Thyroid gland (tissue), 4 donors: ENCODE data around the gene ARHGAP24. TPM values are rescaled to one million over a fixed set of nuclear protein-coding genes. Genes with fewer than 3 reads are reported as not detected.
A peak's percentile ranks its signal among the peaks of the same experiment; 100 is the strongest.

Experiments used
- DNase-seq, 2 donors: peaks; one replicate each; pipeline ENCODE4 v3.0.0-alpha.2; 2019
- H3K27ac ChIP-seq, 3 donors: fragments of 200-600 bp; sonication (generic); 1 replicate in 2 of 3; 2 replicates in 1 of 3; pipeline ENCODE4 v1.5.1; 2016 to 2019; ENCODE audit warnings: mild to moderate bottlenecking in 1 of 3, moderate library complexity in 1 of 3
- H3K27me3 ChIP-seq: fragments of 200-600 bp; sonication (generic); one replicate; pipeline ENCODE4 v1.5.1; 2019
- H3K36me3 ChIP-seq, 2 donors: fragments of 200-600 bp; sonication (generic); one replicate each; pipeline ENCODE4 v1.5.1; 2016 to 2019
- H3K4me1 ChIP-seq, 2 donors: fragments of 200-600 bp; sonication (generic); one replicate each; pipeline ENCODE4 v1.5.1; 2017 to 2019
- H3K4me3 ChIP-seq, 3 donors: fragments of 200-600 bp; sonication (generic); replicated peaks in 1 of 3; 1 replicate in 2 of 3; 2 replicates in 1 of 3; pipeline ENCODE4 v1.5.1; 2016; ENCODE audit warnings: mild to moderate bottlenecking in 1 of 3
- H3K9me3 ChIP-seq: fragments of 200-600 bp; sonication (generic); one replicate; pipeline ENCODE4 v1.5.1; 2017
- POLR2A ChIP-seq, 2 donors: fragments of 450-650 bp; IDR thresholded peaks; one replicate each; pipeline ENCODE4 v1.6.1; 2017; ENCODE audit warnings: antibody characterized with exemption in 2 of 2, mild to moderate bottlenecking in 2 of 2, moderate library complexity in 1 of 2
- WGBS, 2 donors: methylation state at CpG; one replicate each; pipeline ENCODE4 v1.1.5; 2017; 5-methylcytosine and 5-hydroxymethylcytosine counted together
- intact Hi-C: fragments of 100-400 bp; cut with DNase I; formaldehyde crosslinking; loops from one replicate; pipeline ENCODE4 v1.15.1; 2023
- total RNA-seq, 4 donors: library from RNA; depleted of rRNA; stranded (reverse); fragments of >200 nt; gene quantifications; one replicate each; pipeline ENCODE4 v1.2.3, GENCODE V29; 2016
- TF ChIP-seq, protein P1 (sequence below), 6 experiments: fragments of 200-600 bp in 3 of 6; fragments of 450-650 bp in 3 of 6; sonication (generic) in 3 of 6; IDR thresholded peaks; one replicate each; pipeline ENCODE4 v1.5.1; 2016 to 2019; ENCODE audit warnings: antibody characterized with exemption in 6 of 6, mild to moderate bottlenecking in 2 of 6, inconsistent platforms in 1 of 6, moderate library complexity in 1 of 6

ARHGAP24 gene
- total RNA-seq, 4 donors from 2014 or later, result 20.8 to 70.3 (median 52.4) TPM

DNA sequence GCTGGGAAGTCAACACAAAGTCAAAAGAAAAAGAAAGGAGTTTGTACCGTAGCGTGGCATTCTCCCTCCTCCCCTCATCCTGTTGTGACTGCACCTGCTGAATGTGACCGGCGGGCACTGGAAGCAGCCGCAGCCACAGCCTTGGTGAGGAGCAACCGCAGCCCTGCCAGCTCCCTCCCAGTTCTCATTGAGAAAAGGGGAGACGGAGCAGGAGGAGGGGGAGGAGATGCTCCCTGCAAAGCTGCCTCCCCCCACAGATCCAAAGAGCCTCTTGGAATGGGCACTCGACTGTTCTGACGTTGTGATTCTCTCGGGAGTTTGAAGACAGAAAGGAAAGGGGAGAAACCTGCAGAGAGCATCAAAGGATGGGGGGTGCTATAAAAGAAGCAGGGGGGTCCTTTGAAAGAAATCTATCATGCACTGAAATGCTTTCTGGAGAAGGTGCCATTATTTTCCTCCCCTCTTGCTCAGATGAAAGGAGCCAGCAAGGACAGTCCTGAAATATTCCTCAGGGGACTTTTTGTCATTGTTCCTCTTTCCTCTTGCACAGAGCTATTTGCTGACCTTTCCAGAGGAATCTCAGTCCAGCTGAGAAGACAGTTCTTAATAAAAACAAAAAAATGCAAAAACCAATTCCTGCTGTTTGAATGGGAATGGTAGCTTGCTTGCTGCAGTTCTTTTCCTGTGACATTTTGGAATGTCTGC lies 455.2 kb downstream of the ARHGAP24 start:
- intact Hi-C loops, result no loop called here
- 6 to 9% methylated on average over 10 of the region's 10 CpGs for WGBS, 2 donors
- Histone ChIP-seq H3K27me3 (no peaks in the 10 kb centered on the region), H3K9me3 (no peaks in the 10 kb centered on the region), H3K36me3 (no peaks in the 10 kb centered on the region), H3K4me3 (peak overlapping the region in 1 of 3 donors; percentile 8), H3K4me1 (peaks cover 24 to 50% of the 10 kb centered on the region in 2 donors), H3K27ac (peak overlapping the region; percentile 88 to 94 (median 92))
- peak; percentile 94 for DNase-seq
- TF ChIP-seq, protein P1, sequence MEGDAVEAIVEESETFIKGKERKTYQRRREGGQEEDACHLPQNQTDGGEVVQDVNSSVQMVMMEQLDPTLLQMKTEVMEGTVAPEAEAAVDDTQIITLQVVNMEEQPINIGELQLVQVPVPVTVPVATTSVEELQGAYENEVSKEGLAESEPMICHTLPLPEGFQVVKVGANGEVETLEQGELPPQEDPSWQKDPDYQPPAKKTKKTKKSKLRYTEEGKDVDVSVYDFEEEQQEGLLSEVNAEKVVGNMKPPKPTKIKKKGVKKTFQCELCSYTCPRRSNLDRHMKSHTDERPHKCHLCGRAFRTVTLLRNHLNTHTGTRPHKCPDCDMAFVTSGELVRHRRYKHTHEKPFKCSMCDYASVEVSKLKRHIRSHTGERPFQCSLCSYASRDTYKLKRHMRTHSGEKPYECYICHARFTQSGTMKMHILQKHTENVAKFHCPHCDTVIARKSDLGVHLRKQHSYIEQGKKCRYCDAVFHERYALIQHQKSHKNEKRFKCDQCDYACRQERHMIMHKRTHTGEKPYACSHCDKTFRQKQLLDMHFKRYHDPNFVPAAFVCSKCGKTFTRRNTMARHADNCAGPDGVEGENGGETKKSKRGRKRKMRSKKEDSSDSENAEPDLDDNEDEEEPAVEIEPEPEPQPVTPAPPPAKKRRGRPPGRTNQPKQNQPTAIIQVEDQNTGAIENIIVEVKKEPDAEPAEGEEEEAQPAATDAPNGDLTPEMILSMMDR (IDR thresholded peaks at IDR 0.05), result peak in 1 of 6 experiments; percentile 24
- TF ChIP-seq POLR2A (IDR thresholded peaks at IDR 0.05), result peak in 1 of 2 donors; percentile 86

DNA sequence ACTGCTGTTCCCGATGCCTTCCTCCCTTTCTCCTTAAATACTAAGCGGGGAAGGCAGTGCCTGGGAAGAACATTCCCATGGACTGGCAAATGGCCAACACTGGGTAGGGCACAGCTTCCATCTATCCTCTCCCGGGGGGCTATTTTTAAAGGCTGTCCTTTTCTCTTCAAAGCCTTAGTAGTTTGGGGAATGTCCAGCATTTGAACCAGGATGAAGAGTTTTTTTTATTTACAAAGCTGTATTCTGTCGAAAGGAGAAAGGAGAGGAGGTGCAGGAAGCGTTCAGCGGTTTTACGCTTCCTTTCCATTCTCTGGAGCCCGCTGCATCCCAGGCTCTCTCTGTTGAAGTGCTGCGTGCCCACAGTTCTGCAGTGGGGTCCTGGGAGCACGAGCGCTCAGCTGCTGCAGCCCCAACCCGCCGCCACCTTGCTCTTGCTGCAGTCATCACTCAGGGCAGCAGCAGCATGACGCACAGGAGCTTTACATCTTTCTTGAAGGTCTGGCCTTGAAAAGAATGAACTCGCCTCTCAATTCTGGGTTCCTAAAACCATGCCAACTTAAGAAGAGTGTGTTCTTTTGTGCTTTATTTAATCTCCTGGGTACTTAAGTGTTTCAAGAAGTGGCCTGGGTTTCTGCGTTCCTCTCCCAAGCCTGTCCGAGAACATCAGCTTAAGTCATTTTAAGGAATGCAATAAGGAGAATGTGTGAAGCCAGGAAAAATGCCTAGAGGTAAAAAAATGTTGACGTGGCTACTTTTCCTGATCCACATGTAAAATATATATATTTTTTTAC lies 457.7 kb downstream of the ARHGAP24 start:
- no peaks in the 10 kb centered on the region for H3K9me3 ChIP-seq
- peaks cover 19 to 46% of the 10 kb centered on the region in 2 donors for H3K4me1 ChIP-seq
- peak; percentile 45 to 51 for DNase-seq
- 13 to 21% methylated on average over 17 to 18 of the region's 18 CpGs for WGBS, 2 donors
- H3K4me3 ChIP-seq, result peak overlapping the region; percentile 1 to 7 (median 3)
- H3K27me3 ChIP-seq, result no peaks in the 10 kb centered on the region
- peak overlapping the region; percentile 88 to 94 (median 92) for H3K27ac ChIP-seq
- TF ChIP-seq POLR2A (IDR thresholded peaks at IDR 0.05), result peak in 1 of 2 donors; percentile 51
- TF ChIP-seq, protein P1 (IDR thresholded peaks at IDR 0.05), result no peak
- intact Hi-C loops, result no loop called here
- H3K36me3 ChIP-seq, result no peaks in the 10 kb centered on the region

DNA sequence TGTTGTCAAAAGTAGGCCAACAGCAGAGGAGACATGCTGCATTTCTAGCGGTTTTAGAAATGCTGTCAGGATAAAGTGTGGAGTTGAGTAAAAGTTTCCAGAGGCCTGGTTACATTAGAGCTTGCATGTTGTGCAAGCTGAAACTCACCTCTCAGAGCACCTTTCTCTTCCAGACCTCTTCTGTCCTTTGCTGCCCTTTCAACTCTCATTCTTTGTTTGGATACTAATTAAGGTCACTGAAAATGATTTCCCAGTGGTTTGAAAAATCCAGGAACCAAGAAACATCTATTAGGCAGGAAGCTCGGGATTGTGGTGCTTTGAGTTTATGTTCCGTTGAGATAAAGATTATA lies 458.3 kb downstream of the ARHGAP24 start:
- Histone ChIP-seq H3K27ac (peak overlapping the region; percentile 88 to 94 (median 92)), H3K27me3 (no peaks in the 10 kb centered on the region), H3K36me3 (no peaks in the 10 kb centered on the region), H3K4me1 (peaks cover 16 to 40% of the 10 kb centered on the region in 2 donors), H3K9me3 (no peaks in the 10 kb centered on the region), H3K4me3 (no peak overlapping the region)
- intact Hi-C loops, result no loop called here
- 52 to 65% methylated on average over 3 of the region's 3 CpGs for WGBS, 2 donors
- no peak for DNase-seq
- TF ChIP-seq, protein P1 (IDR thresholded peaks at IDR 0.05), result no peak
- TF ChIP-seq POLR2A (IDR thresholded peaks at IDR 0.05), result no peak

DNA sequence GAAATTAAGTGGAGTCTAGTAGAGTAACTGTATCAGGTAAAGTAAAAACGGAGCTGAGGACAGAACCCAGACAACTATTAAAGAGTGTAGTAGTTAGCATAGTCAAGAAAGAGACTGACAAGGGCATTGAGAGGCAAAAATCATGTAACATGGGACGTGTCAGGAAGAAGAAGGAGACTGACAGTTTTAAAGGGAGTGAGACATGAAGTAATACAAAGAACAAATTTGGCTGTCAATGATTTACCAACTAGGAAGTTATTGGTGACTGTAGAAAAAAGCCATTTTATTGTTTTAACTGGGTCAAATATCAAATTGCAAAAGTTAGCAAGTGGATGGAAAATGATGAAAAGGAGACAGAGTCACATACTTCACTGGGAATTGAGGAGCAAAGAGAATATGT lies 462.6 kb downstream of the ARHGAP24 start:
- Histone ChIP-seq H3K4me1 (peaks cover 19 to 26% of the 10 kb centered on the region in 2 donors), H3K27me3 (no peaks in the 10 kb centered on the region), H3K4me3 (no peak overlapping the region), H3K27ac (no peak overlapping the region), H3K36me3 (no peaks in the 10 kb centered on the region), H3K9me3 (no peaks in the 10 kb centered on the region)
- WGBS, 2 donors, result 95 to 96% methylated on average over 2 of the region's 2 CpGs
- intact Hi-C loops, result no loop called here
- TF ChIP-seq POLR2A (IDR thresholded peaks at IDR 0.05), result no peak
- TF ChIP-seq, protein P1 (IDR thresholded peaks at IDR 0.05), result no peak
- no peak for DNase-seq

DNA sequence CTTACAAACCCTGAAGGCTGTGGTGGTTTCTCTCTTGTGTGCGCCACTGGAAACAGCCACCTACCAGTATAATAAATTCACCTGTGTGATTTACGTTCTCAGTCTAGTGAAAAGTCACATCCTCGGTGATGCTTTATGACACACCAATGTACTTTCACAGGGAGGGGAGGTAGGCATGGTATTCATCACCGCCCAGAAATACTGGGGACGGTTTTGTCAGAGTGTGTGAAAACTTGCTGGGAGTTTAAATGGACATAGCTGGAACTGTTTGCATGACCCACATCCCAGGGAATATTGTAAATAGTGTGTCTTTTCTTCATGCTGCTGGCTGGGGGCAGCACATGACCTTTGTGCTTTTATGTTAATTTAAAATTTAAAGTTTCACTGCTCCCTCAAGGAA lies 463.1 kb downstream of the ARHGAP24 start:
- TF ChIP-seq POLR2A (IDR thresholded peaks at IDR 0.05), result no peak
- TF ChIP-seq, protein P1 (IDR thresholded peaks at IDR 0.05), result no peak
- Histone ChIP-seq H3K27ac (no peak overlapping the region), H3K36me3 (no peaks in the 10 kb centered on the region), H3K4me1 (peaks cover 17 to 26% of the 10 kb centered on the region in 2 donors), H3K27me3 (no peaks in the 10 kb centered on the region), H3K4me3 (no peak overlapping the region), H3K9me3 (no peaks in the 10 kb centered on the region)
- 91 to 94% methylated on average over 5 of the region's 5 CpGs for WGBS, 2 donors
- intact Hi-C loops, result no loop called here
- no peak for DNase-seq
